Neural crest cell (in vitro differentiated cells): ENCODE data around the gene CMSS1. TPM values are rescaled to one million over a fixed set of nuclear protein-coding genes. Genes with fewer than 3 reads are reported as not detected.

Experiments
- DNase-seq: peaks from one replicate; pipeline ENCODE4 v3.0.0; 2021; ENCODE audit warnings: low read depth, mixed read lengths, low spot score
- H3K27ac Mint-ChIP-seq: one replicate; pipeline ENCODE4 v1.8.0; 2021; ENCODE audit warnings: mild to moderate bottlenecking, mixed read lengths; ENCODE audit not compliant: unreplicated experiment
- H3K27me3 Mint-ChIP-seq: 2 replicates; pipeline ENCODE4 v1.8.0; 2021; ENCODE audit warnings: low read depth, mild to moderate bottlenecking, mixed read lengths
- H3K36me3 Mint-ChIP-seq: 2 replicates; pipeline ENCODE4 v1.8.0; 2021; ENCODE audit warnings: low read depth, mild to moderate bottlenecking, mixed read lengths
- H3K4me1 Mint-ChIP-seq: 2 replicates; pipeline ENCODE4 v1.8.0; 2021; ENCODE audit warnings: mixed read lengths
- H3K4me3 Mint-ChIP-seq: one replicate; pipeline ENCODE4 v1.8.0; 2021; ENCODE audit warnings: mild to moderate bottlenecking, mixed read lengths
- H3K9me3 Mint-ChIP-seq: 2 replicates; pipeline ENCODE4 v1.8.0; 2021; ENCODE audit warnings: mixed read lengths
- total RNA-seq: library from RNA; stranded (reverse); gene quantifications from 2 replicates; pipeline ENCODE4 v1.2.1, GENCODE V29; 2021
- TF ChIP-seq, protein P1 (sequence below): fragments of 200-600 bp; sonication (generic); conservative IDR thresholded peaks from 2 replicates; pipeline ENCODE4 v1.5.0; 2021; ENCODE audit warnings: antibody characterized with exemption, mild to moderate bottlenecking

Gene CMSS1
- total RNA-seq, 1 donor from 2014 or later, result 60.9 TPM

DNA sequence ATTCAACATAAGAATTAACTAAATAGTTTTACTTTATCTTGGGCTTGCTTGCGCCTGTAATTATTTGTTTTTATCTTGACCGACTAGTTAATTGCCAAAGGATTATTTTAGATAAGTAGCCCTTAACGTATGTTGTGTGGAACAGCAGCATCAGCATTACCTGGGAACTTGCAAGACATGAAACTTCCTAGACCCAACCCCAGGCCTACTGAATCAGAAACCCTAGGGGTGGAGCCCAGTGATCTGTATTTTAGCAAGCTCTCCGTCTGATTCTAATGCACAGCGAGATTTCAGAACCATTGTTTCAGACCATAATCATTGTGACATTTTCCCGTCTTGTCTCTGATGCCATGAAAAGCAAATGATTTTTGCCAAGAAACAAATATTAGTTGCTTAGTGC, 265.5 kb downstream of the CMSS1 start:
- TF ChIP-seq, protein P1, sequence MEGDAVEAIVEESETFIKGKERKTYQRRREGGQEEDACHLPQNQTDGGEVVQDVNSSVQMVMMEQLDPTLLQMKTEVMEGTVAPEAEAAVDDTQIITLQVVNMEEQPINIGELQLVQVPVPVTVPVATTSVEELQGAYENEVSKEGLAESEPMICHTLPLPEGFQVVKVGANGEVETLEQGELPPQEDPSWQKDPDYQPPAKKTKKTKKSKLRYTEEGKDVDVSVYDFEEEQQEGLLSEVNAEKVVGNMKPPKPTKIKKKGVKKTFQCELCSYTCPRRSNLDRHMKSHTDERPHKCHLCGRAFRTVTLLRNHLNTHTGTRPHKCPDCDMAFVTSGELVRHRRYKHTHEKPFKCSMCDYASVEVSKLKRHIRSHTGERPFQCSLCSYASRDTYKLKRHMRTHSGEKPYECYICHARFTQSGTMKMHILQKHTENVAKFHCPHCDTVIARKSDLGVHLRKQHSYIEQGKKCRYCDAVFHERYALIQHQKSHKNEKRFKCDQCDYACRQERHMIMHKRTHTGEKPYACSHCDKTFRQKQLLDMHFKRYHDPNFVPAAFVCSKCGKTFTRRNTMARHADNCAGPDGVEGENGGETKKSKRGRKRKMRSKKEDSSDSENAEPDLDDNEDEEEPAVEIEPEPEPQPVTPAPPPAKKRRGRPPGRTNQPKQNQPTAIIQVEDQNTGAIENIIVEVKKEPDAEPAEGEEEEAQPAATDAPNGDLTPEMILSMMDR, result no peak
- Mint-ChIP-seq H3K4me3 (no peak overlapping the region), H3K27ac (no peak overlapping the region), H3K27me3 (no peaks in the 10 kb centered on the region), H3K36me3 (no peaks in the 10 kb centered on the region), H3K9me3 (no peaks in the 10 kb centered on the region), H3K4me1 (peaks cover 15% of the 10 kb centered on the region)
- no peak for DNase-seq

DNA sequence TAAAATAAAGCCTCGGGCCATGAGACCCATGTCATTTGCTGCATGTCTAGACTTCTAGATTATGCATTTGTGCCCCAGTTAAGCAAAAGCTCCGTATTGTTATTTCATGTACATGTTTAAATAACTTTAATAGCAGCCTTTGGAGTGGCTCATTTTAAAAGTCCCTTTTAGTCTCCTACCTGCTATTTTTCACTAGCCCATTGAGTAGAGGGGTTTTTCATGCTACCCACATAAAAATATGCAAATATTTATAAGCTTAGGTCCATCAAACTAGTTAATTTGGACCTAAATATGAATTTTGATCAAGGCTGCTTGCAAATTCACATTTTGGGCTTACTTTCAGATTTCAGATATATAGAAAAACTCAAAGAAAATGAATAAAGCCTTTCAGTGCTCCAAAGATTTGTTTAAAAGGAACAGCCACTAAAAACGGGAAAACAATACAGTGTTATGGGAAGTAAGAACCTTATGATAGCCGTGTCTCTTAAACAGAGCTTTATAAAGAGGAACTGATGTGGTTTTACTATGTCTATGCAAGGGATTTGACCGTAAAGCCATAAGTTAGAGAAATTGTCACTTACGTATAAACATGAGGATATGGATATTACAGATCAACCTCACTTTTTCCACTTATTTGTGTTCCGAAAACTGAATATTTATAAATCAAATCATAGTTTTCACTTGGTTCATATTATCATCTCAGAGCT, 266.6 kb downstream of the CMSS1 start:
- Mint-ChIP-seq H3K9me3 (no peaks in the 10 kb centered on the region), H3K36me3 (no peaks in the 10 kb centered on the region), H3K27ac (no peak overlapping the region), H3K4me1 (peaks cover 24% of the 10 kb centered on the region), H3K27me3 (no peaks in the 10 kb centered on the region), H3K4me3 (no peak overlapping the region)
- TF ChIP-seq, protein P1, result no peak
- DNase-seq, result no peak

DNA sequence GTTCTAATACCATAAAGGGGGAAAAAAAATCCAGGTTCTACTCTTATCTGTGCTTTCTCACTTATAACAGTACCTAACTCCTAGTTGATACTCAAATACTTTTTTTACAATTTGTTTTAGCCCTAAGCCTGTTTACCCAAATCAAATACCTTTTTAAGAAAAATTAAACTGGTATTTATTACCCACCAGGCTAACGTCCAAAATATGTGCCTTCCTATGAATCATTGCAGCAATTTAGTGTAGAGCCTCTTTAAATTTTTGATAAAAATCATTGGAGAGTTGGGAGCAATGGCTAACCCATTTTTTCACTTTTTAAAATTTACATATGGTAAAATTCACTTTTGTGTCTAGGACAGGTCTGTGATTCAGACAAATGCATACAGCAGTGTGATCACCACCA, 268.7 kb downstream of the CMSS1 start:
- Mint-ChIP-seq H3K9me3 (no peaks in the 10 kb centered on the region), H3K4me1 (peaks cover 36% of the 10 kb centered on the region), H3K27me3 (no peaks in the 10 kb centered on the region), H3K27ac (no peak overlapping the region), H3K4me3 (no peak overlapping the region), H3K36me3 (no peaks in the 10 kb centered on the region)
- TF ChIP-seq, protein P1, result no peak
- DNase-seq, result no peak

GRCh38 chr3:100087198-100087597, 269.5 kb downstream of the CMSS1 start:
- peak overlapping the region; percentile 79 for H3K27ac Mint-ChIP-seq
- no peaks in the 10 kb centered on the region for H3K9me3 Mint-ChIP-seq
- peaks cover 36% of the 10 kb centered on the region for H3K4me1 Mint-ChIP-seq

GRCh38 chr3:100088735-100089368, 271.2 kb downstream of the CMSS1 start:
- no peak overlapping the region for H3K4me3 Mint-ChIP-seq
- no peaks in the 10 kb centered on the region for H3K36me3 Mint-ChIP-seq

More at GRCh38 chr3:100087198-100087597, 269.5 kb downstream of the CMSS1 start:
- Mint-ChIP-seq H3K36me3 (no peaks in the 10 kb centered on the region), H3K27me3 (no peaks in the 10 kb centered on the region), H3K4me3 (no peak overlapping the region)
- TF ChIP-seq, protein P1, result no peak
- no peak for DNase-seq

More at GRCh38 chr3:100088735-100089368, 271.2 kb downstream of the CMSS1 start:
- Mint-ChIP-seq H3K9me3 (no peaks in the 10 kb centered on the region), H3K27ac (peak overlapping the region; percentile 58), H3K27me3 (no peaks in the 10 kb centered on the region), H3K4me1 (peaks cover 36% of the 10 kb centered on the region)
- TF ChIP-seq, protein P1, result no peak
- DNase-seq, result no peak
